ENCODE data around the gene ZFP36L1. TPM values are rescaled to one million over a fixed set of nuclear protein-coding genes. Genes with fewer than 3 reads are reported as not detected.

The ZFP36L1 gene
- total RNA-seq, 1 donor from 2014 or later, result 1,405 TPM

GRCh38 chr14:68788996-68789820 lies 3.7 kb downstream of the ZFP36L1 start:
- Histone ChIP-seq H3K27ac (peak overlapping the region; percentile 99), H3K36me3 (peaks cover 0 to 45% of the 10 kb centered on the region in 2 donors), H3K27me3 (no peaks in the 10 kb centered on the region), H3K4me1 (peaks cover 44% of the 10 kb centered on the region), H3K9me3 (no peaks in the 10 kb centered on the region), H3K4me3 (peak overlapping the region; percentile 84 to 95)
- TF ChIP-seq CTCF (IDR thresholded peaks at IDR 0.05) (peak; percentile 19 to 62 (median 60)), POLR2AphosphoS5 (IDR thresholded peaks at IDR 0.05; ENCODE audit: insufficient read depth in 1 of 2, low read depth in 1 of 2) (peak in 1 of 2 donors; percentile 12), POLR2A (IDR thresholded peaks at IDR 0.05) (peak in 1 of 2 donors; percentile 14)
- peak; percentile 93 to 96 for DNase-seq (ENCODE audit: extremely low spot score in 2 of 2)
- intact Hi-C loops (cut with DNase I), result no loop called here

- peak overlapping the region; percentile 99 for H3K27ac ChIP-seq
- no peak for DNase-seq (ENCODE audit: extremely low spot score in 2 of 2)
- peaks cover 0 to 45% of the 10 kb centered on the region in 2 donors for H3K36me3 ChIP-seq
- H3K4me3 ChIP-seq, result peak overlapping the region; percentile 84 to 95
- H3K27me3 ChIP-seq, result no peaks in the 10 kb centered on the region
- no peaks in the 10 kb centered on the region for H3K9me3 ChIP-seq
- TF ChIP-seq POLR2A (IDR thresholded peaks at IDR 0.05), result no peak
- no peak for TF ChIP-seq POLR2AphosphoS5 (IDR thresholded peaks at IDR 0.05; ENCODE audit: insufficient read depth in 1 of 2, low read depth in 1 of 2)
- no peak for TF ChIP-seq CTCF (IDR thresholded peaks at IDR 0.05)
- intact Hi-C loops (cut with DNase I), result no loop called here
- peaks cover 44% of the 10 kb centered on the region for H3K4me1 ChIP-seq
These were observed 4.4 kb downstream of the ZFP36L1 start for GRCh38 chr14:68788275-68788995.

- peak; percentile 91 to 95 for DNase-seq (ENCODE audit: extremely low spot score in 2 of 2)
- H3K27me3 ChIP-seq, result no peaks in the 10 kb centered on the region
- H3K36me3 ChIP-seq, result peaks cover 0 to 45% of the 10 kb centered on the region in 2 donors
- intact Hi-C loops (cut with DNase I), result no loop called here
- H3K4me1 ChIP-seq, result peaks cover 51% of the 10 kb centered on the region
- peak overlapping the region; percentile 0 to 17 for H3K4me3 ChIP-seq
- peak overlapping the region; percentile 85 for H3K27ac ChIP-seq
- H3K9me3 ChIP-seq, result no peaks in the 10 kb centered on the region
- TF ChIP-seq POLR2A (IDR thresholded peaks at IDR 0.05), result no peak
- TF ChIP-seq POLR2AphosphoS5 (IDR thresholded peaks at IDR 0.05; ENCODE audit: insufficient read depth in 1 of 2, low read depth in 1 of 2), result peak in 1 of 2 donors; percentile 71
These were observed 5.5 kb downstream of the ZFP36L1 start for GRCh38 chr14:68787092-68787992.

GRCh38 chr14:68786491-68787091 lies 6.3 kb downstream of the ZFP36L1 start:
- intact Hi-C loops (cut with DNase I), result no loop called here
- Histone ChIP-seq H3K9me3 (no peaks in the 10 kb centered on the region), H3K27ac (peak overlapping the region; percentile 85), H3K27me3 (no peaks in the 10 kb centered on the region), H3K4me1 (peaks cover 58% of the 10 kb centered on the region), H3K4me3 (peak overlapping the region in 1 of 2 donors; percentile 17), H3K36me3 (peaks cover 0 to 42% of the 10 kb centered on the region in 2 donors)
- no peak for TF ChIP-seq POLR2AphosphoS5 (IDR thresholded peaks at IDR 0.05; ENCODE audit: insufficient read depth in 1 of 2, low read depth in 1 of 2)
- TF ChIP-seq CTCF (IDR thresholded peaks at IDR 0.05), result no peak
- TF ChIP-seq POLR2A (IDR thresholded peaks at IDR 0.05), result no peak
- peak in 1 of 2 donors; percentile 84 for DNase-seq (ENCODE audit: extremely low spot score in 2 of 2)

Data from vagina (tissue), 2 donors.